Measurements from ENCODE around the gene MRPL19. TPM values are rescaled to one million over a fixed set of nuclear protein-coding genes. Genes with fewer than 3 reads are reported as not detected.

The MRPL19 gene
- total RNA-seq, 1 experiment from 2014 or later, result 98.4 TPM

DNA sequence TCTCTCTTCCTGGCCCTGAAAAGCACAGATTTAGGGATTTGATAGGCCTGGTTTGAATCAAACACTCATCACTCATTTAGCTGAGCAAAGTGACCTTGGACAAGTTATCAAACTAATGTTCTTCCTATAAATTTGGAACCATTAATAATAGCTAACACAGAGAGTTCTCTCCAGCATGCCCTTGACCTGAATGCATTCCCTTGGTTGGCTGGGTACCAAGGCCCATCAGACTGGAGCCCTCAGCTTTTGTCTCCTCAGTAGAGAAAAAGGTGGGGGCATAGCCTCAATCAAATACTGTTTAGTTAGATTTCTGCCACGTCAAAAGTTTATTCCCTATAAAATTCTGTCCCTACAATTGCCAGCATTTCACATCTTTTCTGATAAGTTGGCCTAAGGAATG is 13.8 kb upstream of the MRPL19 start:
- CTCF ChIA-PET, result interaction anchor here (0.5 kb wide), 1 partner anchor 170 kb away, joined by 6 read pairs; no protein-coding TSS in a partner anchor
- H3K4me1 ChIP-seq (ENCODE audit: insufficient read depth, low read length, poor library complexity, severe bottlenecking), result peaks cover 8% of the 10 kb centered on the region
- POLR2A ChIA-PET (ENCODE audit: low non-redundant PET), result no interaction called here
- H3K27me3 ChIP-seq (replicated peaks; ENCODE audit: insufficient read depth, low read depth, low read length, poor library complexity), result no peaks in the 10 kb centered on the region
- H3K9me3 ChIP-seq (ENCODE audit: low read depth, low read length, poor library complexity, severe bottlenecking), result no peaks in the 10 kb centered on the region
- H3K27ac ChIP-seq (ENCODE audit: low read depth, low read length, poor library complexity, severe bottlenecking), result no peak overlapping the region
- H3K4me3 ChIP-seq (ENCODE audit: low read depth, low read length, poor library complexity, severe bottlenecking), result no peak overlapping the region
- DNase-seq (ENCODE audit: low spot score), result no peak
- no TSS peak for BruUV-seq (replicated peaks)
- TF ChIP-seq, protein P1, sequence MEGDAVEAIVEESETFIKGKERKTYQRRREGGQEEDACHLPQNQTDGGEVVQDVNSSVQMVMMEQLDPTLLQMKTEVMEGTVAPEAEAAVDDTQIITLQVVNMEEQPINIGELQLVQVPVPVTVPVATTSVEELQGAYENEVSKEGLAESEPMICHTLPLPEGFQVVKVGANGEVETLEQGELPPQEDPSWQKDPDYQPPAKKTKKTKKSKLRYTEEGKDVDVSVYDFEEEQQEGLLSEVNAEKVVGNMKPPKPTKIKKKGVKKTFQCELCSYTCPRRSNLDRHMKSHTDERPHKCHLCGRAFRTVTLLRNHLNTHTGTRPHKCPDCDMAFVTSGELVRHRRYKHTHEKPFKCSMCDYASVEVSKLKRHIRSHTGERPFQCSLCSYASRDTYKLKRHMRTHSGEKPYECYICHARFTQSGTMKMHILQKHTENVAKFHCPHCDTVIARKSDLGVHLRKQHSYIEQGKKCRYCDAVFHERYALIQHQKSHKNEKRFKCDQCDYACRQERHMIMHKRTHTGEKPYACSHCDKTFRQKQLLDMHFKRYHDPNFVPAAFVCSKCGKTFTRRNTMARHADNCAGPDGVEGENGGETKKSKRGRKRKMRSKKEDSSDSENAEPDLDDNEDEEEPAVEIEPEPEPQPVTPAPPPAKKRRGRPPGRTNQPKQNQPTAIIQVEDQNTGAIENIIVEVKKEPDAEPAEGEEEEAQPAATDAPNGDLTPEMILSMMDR (conservative IDR thresholded peaks at IDR 0.05; ENCODE audit: low read depth, low read length), result no peak
- no peak for TF ChIP-seq EZH2 (IDR thresholded peaks at IDR 0.05; ENCODE audit: borderline replicate concordance, low read depth, low read length, poor library complexity, severe bottlenecking)
- intact Hi-C loops (cut with micrococcal nuclease; ENCODE audit: unreplicated experiment), result no loop called here
- H3K36me3 ChIP-seq (ENCODE audit: insufficient read depth, low read length, poor library complexity, severe bottlenecking), result no peaks in the 10 kb centered on the region

DNA sequence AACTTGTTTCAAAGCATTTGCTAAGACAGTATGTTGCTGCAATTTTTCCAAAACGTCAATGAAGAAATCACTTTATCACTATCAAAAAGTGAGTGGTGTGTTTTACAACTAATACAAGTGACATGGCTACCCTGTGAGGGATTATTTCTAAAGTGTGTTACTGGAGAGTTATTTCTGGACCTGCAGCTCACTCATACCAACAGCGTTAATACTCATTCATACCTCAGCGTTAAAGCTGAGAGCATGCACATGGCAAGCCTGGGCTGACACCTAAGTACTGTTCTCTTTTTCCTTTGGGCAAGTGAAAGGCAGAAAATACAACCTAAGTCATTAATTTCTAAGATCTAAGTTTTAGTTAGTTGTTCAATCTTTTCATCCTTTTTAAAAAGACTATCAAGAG is 13.0 kb upstream of the MRPL19 start:
- DNase-seq (ENCODE audit: low spot score), result no peak
- Histone ChIP-seq H3K36me3 (ENCODE audit: insufficient read depth, low read length, poor library complexity, severe bottlenecking) (no peaks in the 10 kb centered on the region), H3K4me1 (ENCODE audit: insufficient read depth, low read length, poor library complexity, severe bottlenecking) (peaks cover 4% of the 10 kb centered on the region), H3K27ac (ENCODE audit: low read depth, low read length, poor library complexity, severe bottlenecking) (no peak overlapping the region), H3K4me3 (ENCODE audit: low read depth, low read length, poor library complexity, severe bottlenecking) (no peak overlapping the region), H3K9me3 (ENCODE audit: low read depth, low read length, poor library complexity, severe bottlenecking) (no peaks in the 10 kb centered on the region), H3K27me3 (replicated peaks; ENCODE audit: insufficient read depth, low read depth, low read length, poor library complexity) (no peaks in the 10 kb centered on the region)
- POLR2A ChIA-PET (ENCODE audit: low non-redundant PET), result no interaction called here
- BruUV-seq (replicated peaks), result no TSS peak
- CTCF ChIA-PET, result no interaction called here
- no peak for TF ChIP-seq EZH2 (IDR thresholded peaks at IDR 0.05; ENCODE audit: borderline replicate concordance, low read depth, low read length, poor library complexity, severe bottlenecking)
- TF ChIP-seq, protein P1 (conservative IDR thresholded peaks at IDR 0.05; ENCODE audit: low read depth, low read length), result no peak
- intact Hi-C loops (cut with micrococcal nuclease; ENCODE audit: unreplicated experiment), result no loop called here

DNA sequence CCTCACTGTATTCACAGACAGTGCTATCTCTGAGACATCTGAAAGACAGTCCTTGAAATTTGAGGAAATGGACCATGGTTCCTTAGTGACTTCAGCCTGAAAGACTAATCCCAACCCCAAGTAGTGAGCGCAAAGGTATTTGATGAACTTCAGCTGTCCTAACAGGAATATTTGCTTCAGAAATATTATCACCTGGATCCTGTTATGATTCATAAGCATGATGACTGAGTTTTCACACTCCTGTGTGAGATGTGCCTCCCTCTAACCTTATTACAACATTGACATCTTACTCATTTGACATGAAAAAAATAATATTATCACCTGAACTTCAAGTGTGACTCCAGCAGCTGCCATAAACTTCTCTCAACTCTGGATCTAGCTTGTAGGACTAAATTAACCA is 11.6 kb upstream of the MRPL19 start:
- POLR2A ChIA-PET (ENCODE audit: low non-redundant PET), result no interaction called here
- intact Hi-C loops (cut with micrococcal nuclease; ENCODE audit: unreplicated experiment), result no loop called here
- Histone ChIP-seq H3K27me3 (replicated peaks; ENCODE audit: insufficient read depth, low read depth, low read length, poor library complexity) (no peaks in the 10 kb centered on the region), H3K36me3 (ENCODE audit: insufficient read depth, low read length, poor library complexity, severe bottlenecking) (no peaks in the 10 kb centered on the region), H3K4me3 (ENCODE audit: low read depth, low read length, poor library complexity, severe bottlenecking) (no peak overlapping the region), H3K9me3 (ENCODE audit: low read depth, low read length, poor library complexity, severe bottlenecking) (no peaks in the 10 kb centered on the region), H3K27ac (ENCODE audit: low read depth, low read length, poor library complexity, severe bottlenecking) (no peak overlapping the region), H3K4me1 (ENCODE audit: insufficient read depth, low read length, poor library complexity, severe bottlenecking) (peaks cover 4% of the 10 kb centered on the region)
- CTCF ChIA-PET, result no interaction called here
- TF ChIP-seq, protein P1 (conservative IDR thresholded peaks at IDR 0.05; ENCODE audit: low read depth, low read length), result no peak
- TF ChIP-seq EZH2 (IDR thresholded peaks at IDR 0.05; ENCODE audit: borderline replicate concordance, low read depth, low read length, poor library complexity, severe bottlenecking), result no peak
- no TSS peak for BruUV-seq (replicated peaks)
- DNase-seq (ENCODE audit: low spot score), result no peak

Data from A673 (cell line).